ENCODE data around the gene FAM181A. TPM values are rescaled to one million over a fixed set of nuclear protein-coding genes. Genes with fewer than 3 reads are reported as not detected.

The FAM181A gene
- total RNA-seq, 1 experiment from 2014 or later = not detected

GRCh38 chr14:93947282-93947681 lies 20.1 kb downstream of the FAM181A start:
- no TSS peak for BruUV-seq (replicated peaks)
- Histone ChIP-seq H3K4me1 (replicated peaks; ENCODE audit: insufficient read depth) (peaks cover 24% of the 10 kb centered on the region), H2AFZ (no peak overlapping the region), H3K9me3 (ENCODE audit: insufficient read depth, low read depth) (no peaks in the 10 kb centered on the region), H3K36me3 (ENCODE audit: low read depth) (no peaks in the 10 kb centered on the region), H3F3A (ENCODE audit: insufficient read depth, low read depth) (peaks cover 14% of the 10 kb centered on the region), H4K20me1 (ENCODE audit: insufficient read depth) (no peaks in the 10 kb centered on the region), H3K27me3 (ENCODE audit: insufficient read depth, low read depth) (no peaks in the 10 kb centered on the region), H3K4me3 (no peak overlapping the region), H3K9me2 (ENCODE audit: insufficient read depth) (no peaks in the 10 kb centered on the region), H3K27ac (no peak overlapping the region), H3K4me2 (no peak overlapping the region), H3K79me2 (ENCODE audit: low read depth) (no peaks in the 10 kb centered on the region)
- intact Hi-C loops (cut with micrococcal nuclease; ENCODE audit: unreplicated experiment) = no loop called here
- TF ChIP-seq EZH2 (IDR thresholded peaks at IDR 0.05; ENCODE audit: low read depth) (no peak), CTCF (conservative IDR thresholded peaks at IDR 0.05) (no peak)
- ChIA-PET POLR2A (ENCODE audit: unreplicated experiment) (no interaction called here), CTCF (interaction anchor here (0.7 kb wide), 1 partner anchor 756 kb away, joined by 3 read pairs; no protein-coding TSS in a partner anchor)
- DNase-seq = no peak

- CTCF ChIA-PET = no interaction called here
- no peak overlapping the region for H2AFZ ChIP-seq
- H3K4me1 ChIP-seq (replicated peaks; ENCODE audit: insufficient read depth) = peaks cover 10% of the 10 kb centered on the region
These were observed 22.4 kb downstream of the FAM181A start for GRCh38 chr14:93949511-93950075.

GRCh38 chr14:93950948-93951634 lies 23.9 kb downstream of the FAM181A start:
- no peaks in the 10 kb centered on the region for H3K27me3 ChIP-seq (ENCODE audit: insufficient read depth, low read depth)
- no peaks in the 10 kb centered on the region for H4K20me1 ChIP-seq (ENCODE audit: insufficient read depth)
- H3K9me3 ChIP-seq (ENCODE audit: insufficient read depth, low read depth) = no peaks in the 10 kb centered on the region
- H3K27ac ChIP-seq = no peak overlapping the region
- no peak overlapping the region for H2AFZ ChIP-seq
- H3K4me1 ChIP-seq (replicated peaks; ENCODE audit: insufficient read depth) = peaks cover 7% of the 10 kb centered on the region
- TF ChIP-seq CTCF (conservative IDR thresholded peaks at IDR 0.05) (no peak), EZH2 (IDR thresholded peaks at IDR 0.05; ENCODE audit: low read depth) (no peak)
- H3K4me2 ChIP-seq = no peak overlapping the region
- CTCF ChIA-PET = no interaction called here
- intact Hi-C loops (cut with micrococcal nuclease; ENCODE audit: unreplicated experiment) = no loop called here
- H3F3A ChIP-seq (ENCODE audit: insufficient read depth, low read depth) = peaks cover 8% of the 10 kb centered on the region; the same call in 1 of the 2 replicates
- H3K36me3 ChIP-seq (ENCODE audit: low read depth) = no peaks in the 10 kb centered on the region
- DNase-seq = no peak
- no peaks in the 10 kb centered on the region for H3K79me2 ChIP-seq (ENCODE audit: low read depth)
- no peaks in the 10 kb centered on the region for H3K9me2 ChIP-seq (ENCODE audit: insufficient read depth)
- no peak overlapping the region for H3K4me3 ChIP-seq
- no TSS peak for BruUV-seq (replicated peaks)
- POLR2A ChIA-PET (ENCODE audit: unreplicated experiment) = no interaction called here

More at GRCh38 chr14:93949511-93950075, 22.4 kb downstream of the FAM181A start:
- Histone ChIP-seq H3K27me3 (ENCODE audit: insufficient read depth, low read depth) (no peaks in the 10 kb centered on the region), H3K9me2 (ENCODE audit: insufficient read depth) (no peaks in the 10 kb centered on the region), H3K4me3 (no peak overlapping the region), H3K36me3 (ENCODE audit: low read depth) (no peaks in the 10 kb centered on the region), H4K20me1 (ENCODE audit: insufficient read depth) (no peaks in the 10 kb centered on the region), H3K9me3 (ENCODE audit: insufficient read depth, low read depth) (no peaks in the 10 kb centered on the region), H3K27ac (no peak overlapping the region), H3K79me2 (ENCODE audit: low read depth) (no peaks in the 10 kb centered on the region), H3F3A (ENCODE audit: insufficient read depth, low read depth) (peaks cover 8% of the 10 kb centered on the region; the same call in 1 of the 2 replicates), H3K4me2 (no peak overlapping the region)
- intact Hi-C loops (cut with micrococcal nuclease; ENCODE audit: unreplicated experiment) = no loop called here
- DNase-seq = no peak
- BruUV-seq (replicated peaks) = no TSS peak
- TF ChIP-seq EZH2 (IDR thresholded peaks at IDR 0.05; ENCODE audit: low read depth) (no peak), CTCF (conservative IDR thresholded peaks at IDR 0.05) (no peak)
- POLR2A ChIA-PET (ENCODE audit: unreplicated experiment) = no interaction called here
